Gastroesophageal sphincter (tissue), 4 donors: ENCODE data around the gene PLPPR3. TPM values are rescaled to one million over a fixed set of nuclear protein-coding genes. Genes with fewer than 3 reads are reported as not detected.

Experiments used
- ATAC-seq: fragments of 150-250 bp; one replicate; pipeline ENCODE4 v1.9.1; 2016; ENCODE audit warnings: mild to moderate bottlenecking, moderate library complexity
- H3K27ac ChIP-seq, 4 donors: fragments of 200-600 bp; sonication (generic) in 3 of 4; 1 replicate in 3 of 4; 2 replicates in 1 of 4; pipeline ENCODE4 v1.5.1; 2016 to 2019
- H3K27me3 ChIP-seq: fragments of 200-600 bp; sonication (generic); one replicate; pipeline ENCODE4 v1.5.1; 2019
- H3K36me3 ChIP-seq, 2 donors: fragments of 200-600 bp; sonication (generic); one replicate each; pipeline ENCODE4 v1.5.1; 2019; ENCODE audit warnings: control low read depth in 1 of 2
- H3K4me1 ChIP-seq, 3 donors: fragments of 200-600 bp; sonication (generic); 1 replicate in 2 of 3; 2 replicates in 1 of 3; pipeline ENCODE4 v1.5.1; 2016 to 2019; ENCODE audit warnings: control low read depth in 2 of 3
- H3K4me3 ChIP-seq, 2 donors: fragments of 200-600 bp; sonication (generic); one replicate each; pipeline ENCODE4 v1.5.1; 2019; ENCODE audit warnings: mild to moderate bottlenecking in 1 of 2, moderate library complexity in 1 of 2
- H3K9me3 ChIP-seq, 3 donors: fragments of 200-600 bp; sonication (generic); one replicate each; pipeline ENCODE4 v1.5.1; 2017 to 2019; ENCODE audit warnings: control low read depth in 2 of 3
- EP300 ChIP-seq: sonication (generic); formaldehyde crosslinking; IDR thresholded peaks from one replicate; pipeline ENCODE4 v1.6.1; 2017; ENCODE audit warnings: antibody characterized with exemption, mild to moderate bottlenecking
- POLR2A ChIP-seq, 2 donors: fragments of 450-650 bp; IDR thresholded peaks; one replicate each; pipeline ENCODE4 v1.6.1; 2017; ENCODE audit warnings: antibody characterized with exemption in 2 of 2, mild to moderate bottlenecking in 2 of 2, moderate library complexity in 1 of 2
- POLR2AphosphoS5 ChIP-seq: sonication (generic); formaldehyde crosslinking; IDR thresholded peaks from one replicate; pipeline ENCODE4 v1.6.1; 2017; ENCODE audit warnings: antibody characterized with exemption
- WGBS, 2 donors: methylation state at CpG; one replicate each; pipeline ENCODE4 v1.1.5; 2018; ENCODE audit warnings: low coverage in 1 of 2; 5-methylcytosine and 5-hydroxymethylcytosine counted together
- total RNA-seq, 4 donors: library from RNA; depleted of rRNA; stranded (reverse); fragments of >200 nt; gene quantifications; one replicate each; pipeline ENCODE4 v1.1.0, GENCODE V29; 2016
- TF ChIP-seq, protein P1 (sequence below), 4 experiments: fragments of 200-600 bp in 2 of 4; fragments of 450-650 bp in 2 of 4; sonication (generic) in 1 of 4; IDR thresholded peaks; one replicate each; pipeline ENCODE4 v1.5.1; 2017 to 2019; ENCODE audit warnings: antibody characterized with exemption in 4 of 4, mild to moderate bottlenecking in 2 of 4, moderate library complexity in 2 of 4

PLPPR3 gene
- total RNA-seq, 4 donors from 2014 or later = not detected

DNA sequence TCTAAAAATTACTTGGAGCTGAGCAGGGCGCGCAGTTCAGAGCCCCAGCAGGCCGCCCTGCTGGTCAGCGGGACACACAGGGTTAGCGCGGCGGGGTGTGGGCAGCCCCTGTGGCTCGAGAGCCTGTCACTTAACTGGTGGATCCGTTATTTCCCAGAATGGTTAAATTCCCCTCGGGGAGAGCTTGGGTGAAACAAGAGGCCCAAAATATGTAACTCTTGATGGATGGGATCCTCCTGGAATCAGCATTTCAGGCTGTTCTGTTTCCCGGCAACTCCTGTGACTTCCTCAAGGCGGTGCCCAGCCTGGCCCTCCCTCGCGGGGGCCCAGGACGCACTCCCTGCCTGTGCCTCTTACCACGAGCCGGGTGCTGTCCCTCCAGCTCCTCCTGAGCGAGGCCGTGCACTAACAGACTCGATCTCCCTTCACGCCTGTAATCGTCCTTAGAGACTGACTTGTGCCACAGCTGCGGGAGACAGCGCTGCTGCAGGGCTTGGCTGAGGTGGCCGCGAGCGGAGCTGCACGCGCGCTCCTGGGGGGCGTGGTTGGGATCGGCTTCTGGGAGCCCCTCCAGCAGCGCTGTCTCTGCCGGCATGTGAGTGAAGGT, 14.8 kb downstream of the PLPPR3 start:
- no peak overlapping the region for H3K4me3 ChIP-seq
- no peaks in the 10 kb centered on the region for H3K27me3 ChIP-seq
- H3K27ac ChIP-seq = no peak overlapping the region
- TF ChIP-seq POLR2AphosphoS5 = no peak
- no peak for TF ChIP-seq EP300
- WGBS, 2 donors = 80 to 90% methylated on average over 8 to 11 of the region's 34 CpGs
- peaks cover 0 to 50% (median 18%) of the 10 kb centered on the region in 3 donors for H3K4me1 ChIP-seq
- ATAC-seq = no peak
- peaks cover 4 to 87% of the 10 kb centered on the region in 2 donors for H3K36me3 ChIP-seq
- H3K9me3 ChIP-seq = no peaks in the 10 kb centered on the region

DNA sequence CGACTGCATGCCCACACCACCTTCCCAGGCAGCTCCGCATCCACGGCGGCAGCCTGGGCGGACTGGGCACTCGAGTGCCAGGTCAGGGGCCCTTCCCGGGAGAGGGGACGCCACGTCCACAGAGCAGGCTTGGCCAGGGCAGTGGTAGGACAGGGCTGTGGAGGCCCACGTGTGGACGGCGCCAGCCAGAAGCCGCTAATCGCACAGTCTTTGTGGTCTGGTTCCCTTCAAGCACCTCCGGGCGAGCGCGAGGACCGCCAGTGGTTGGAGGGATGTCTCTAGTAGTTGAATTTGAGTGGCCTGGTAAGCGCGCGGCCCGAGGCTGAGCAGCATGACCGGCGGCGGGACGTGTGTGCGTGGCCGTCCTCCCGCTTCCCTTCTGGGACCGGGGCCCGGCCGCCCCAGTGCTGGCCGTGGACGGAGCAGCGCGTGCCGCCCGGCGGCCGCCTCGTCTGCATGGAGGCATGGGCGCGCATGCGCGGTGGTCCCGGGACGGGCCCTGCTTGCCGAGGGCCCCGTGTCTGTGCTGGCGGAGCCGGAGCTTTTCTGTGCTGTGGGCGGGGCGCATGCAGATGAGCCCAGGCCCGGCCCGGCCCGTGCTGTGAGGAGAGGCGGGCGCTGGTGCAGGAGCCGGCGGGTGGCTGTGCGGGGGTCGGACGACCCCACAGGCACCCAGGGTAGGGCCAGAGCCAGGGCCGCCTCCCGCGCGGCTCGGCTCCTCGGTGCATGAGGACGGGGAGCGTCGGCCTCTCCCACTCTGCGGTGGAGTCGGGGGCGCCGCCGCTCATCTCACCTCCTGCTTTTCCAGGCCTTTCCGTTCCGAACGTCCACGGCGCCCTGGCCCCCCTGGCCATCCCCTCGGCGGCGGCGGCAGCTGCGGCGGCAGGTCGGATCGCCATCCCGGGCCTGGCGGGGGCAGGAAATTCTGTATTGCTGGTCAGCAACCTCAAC, 15.9 kb downstream of the PLPPR3 start:
- TF ChIP-seq POLR2AphosphoS5 (no peak), EP300 (no peak)
- TF ChIP-seq, protein P1, sequence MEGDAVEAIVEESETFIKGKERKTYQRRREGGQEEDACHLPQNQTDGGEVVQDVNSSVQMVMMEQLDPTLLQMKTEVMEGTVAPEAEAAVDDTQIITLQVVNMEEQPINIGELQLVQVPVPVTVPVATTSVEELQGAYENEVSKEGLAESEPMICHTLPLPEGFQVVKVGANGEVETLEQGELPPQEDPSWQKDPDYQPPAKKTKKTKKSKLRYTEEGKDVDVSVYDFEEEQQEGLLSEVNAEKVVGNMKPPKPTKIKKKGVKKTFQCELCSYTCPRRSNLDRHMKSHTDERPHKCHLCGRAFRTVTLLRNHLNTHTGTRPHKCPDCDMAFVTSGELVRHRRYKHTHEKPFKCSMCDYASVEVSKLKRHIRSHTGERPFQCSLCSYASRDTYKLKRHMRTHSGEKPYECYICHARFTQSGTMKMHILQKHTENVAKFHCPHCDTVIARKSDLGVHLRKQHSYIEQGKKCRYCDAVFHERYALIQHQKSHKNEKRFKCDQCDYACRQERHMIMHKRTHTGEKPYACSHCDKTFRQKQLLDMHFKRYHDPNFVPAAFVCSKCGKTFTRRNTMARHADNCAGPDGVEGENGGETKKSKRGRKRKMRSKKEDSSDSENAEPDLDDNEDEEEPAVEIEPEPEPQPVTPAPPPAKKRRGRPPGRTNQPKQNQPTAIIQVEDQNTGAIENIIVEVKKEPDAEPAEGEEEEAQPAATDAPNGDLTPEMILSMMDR (IDR thresholded peaks at IDR 0.05) = no peak
- H3K27me3 ChIP-seq = no peaks in the 10 kb centered on the region
- H3K4me3 ChIP-seq = no peak overlapping the region
- peaks cover under 1 to 81% of the 10 kb centered on the region in 2 donors for H3K36me3 ChIP-seq
- no peak overlapping the region for H3K27ac ChIP-seq
- peaks cover 1 to 61% (median 28%) of the 10 kb centered on the region in 3 donors for H3K4me1 ChIP-seq
- no peak for ATAC-seq
- WGBS, 2 donors = 76% methylated on average over 5 of the region's 93 CpGs; no CpG with 5 or more reads in 1 of the 2 donors
- no peaks in the 10 kb centered on the region for H3K9me3 ChIP-seq

DNA sequence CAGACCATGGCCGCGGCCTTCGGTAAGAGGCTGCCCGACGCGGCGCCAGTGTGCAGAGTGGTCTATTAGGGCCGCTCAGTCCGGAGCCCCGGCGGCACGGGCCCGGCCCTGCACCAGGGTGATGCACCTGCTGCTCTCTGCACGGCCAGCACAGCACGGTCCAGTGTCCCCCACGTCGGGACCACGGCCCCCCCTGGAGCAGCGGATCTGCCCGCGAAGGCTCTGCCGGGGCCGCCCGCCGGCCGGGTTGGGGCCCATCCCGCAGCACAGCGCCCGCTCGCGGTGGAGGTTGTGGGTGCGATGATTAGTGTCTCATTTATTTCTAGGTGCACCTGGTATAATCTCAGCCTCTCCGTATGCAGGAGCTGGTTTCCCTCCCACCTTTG, 16.6 kb downstream of the PLPPR3 start:
- ATAC-seq = no peak
- H3K4me1 ChIP-seq = peaks cover 5 to 68% (median 35%) of the 10 kb centered on the region in 3 donors
- no peaks in the 10 kb centered on the region for H3K9me3 ChIP-seq
- TF ChIP-seq, protein P1 (IDR thresholded peaks at IDR 0.05) = no peak
- no peak for TF ChIP-seq POLR2AphosphoS5
- TF ChIP-seq EP300 = no peak
- no peak for TF ChIP-seq POLR2A (IDR thresholded peaks at IDR 0.05)
- no peak overlapping the region for H3K4me3 ChIP-seq
- no peaks in the 10 kb centered on the region for H3K27me3 ChIP-seq
- WGBS, 2 donors = no CpG with 5 or more reads among the region's 33 CpGs
- no peak overlapping the region for H3K27ac ChIP-seq
- H3K36me3 ChIP-seq = peaks cover 0 to 81% of the 10 kb centered on the region in 2 donors

DNA sequence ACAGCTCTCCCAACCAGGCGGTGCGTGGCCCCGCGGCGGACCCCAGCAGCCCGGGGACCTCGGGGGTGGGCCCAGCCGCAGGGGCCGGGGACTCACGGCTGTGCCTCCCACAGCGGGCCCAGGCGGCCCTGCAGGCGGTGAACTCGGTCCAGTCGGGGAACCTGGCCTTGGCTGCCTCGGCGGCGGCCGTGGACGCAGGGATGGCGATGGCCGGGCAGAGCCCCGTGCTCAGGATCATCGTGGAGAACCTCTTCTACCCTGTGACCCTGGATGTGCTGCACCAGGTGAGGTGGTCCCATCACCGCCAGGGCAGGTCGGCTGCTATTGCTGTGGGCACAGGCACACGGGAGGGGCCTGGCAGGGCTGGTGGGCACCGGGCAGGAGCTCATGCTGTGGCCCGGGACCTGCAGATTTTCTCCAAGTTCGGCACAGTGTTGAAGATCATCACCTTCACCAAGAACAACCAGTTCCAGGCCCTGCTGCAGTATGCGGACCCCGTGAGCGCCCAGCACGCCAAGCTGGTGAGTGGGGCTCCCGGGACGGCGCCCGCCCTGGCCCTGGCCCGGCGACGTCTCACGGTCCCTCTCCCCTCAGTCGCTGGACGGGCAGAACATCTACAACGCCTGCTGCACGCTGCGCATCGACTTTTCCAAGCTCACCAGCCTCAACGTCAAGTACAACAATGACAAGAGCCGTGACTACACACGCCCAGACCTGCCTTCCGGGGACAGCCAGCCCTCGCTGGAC, 17.2 kb downstream of the PLPPR3 start:
- H3K4me1 ChIP-seq = peaks cover 5 to 74% (median 41%) of the 10 kb centered on the region in 3 donors
- TF ChIP-seq, protein P1 (IDR thresholded peaks at IDR 0.05) = no peak
- TF ChIP-seq POLR2A (IDR thresholded peaks at IDR 0.05) (no peak), POLR2AphosphoS5 (no peak)
- ATAC-seq = no peak
- no CpG with 5 or more reads among the region's 53 CpGs for WGBS, 2 donors
- no peaks in the 10 kb centered on the region for H3K9me3 ChIP-seq
- no peaks in the 10 kb centered on the region for H3K27me3 ChIP-seq
- H3K27ac ChIP-seq = peak overlapping the region in 1 of 4 donors; percentile 0
- H3K36me3 ChIP-seq = peaks cover 0 to 79% of the 10 kb centered on the region in 2 donors
- H3K4me3 ChIP-seq = no peak overlapping the region
